IMR-90 (cell line): ENCODE data around the gene CDC6. TPM values are rescaled to one million over a fixed set of nuclear protein-coding genes. Genes with fewer than 3 reads are reported as not detected.

Source experiments
- ATAC-seq: fragments of 200-7000 bp; cut with Tn5 transposase; 2 replicates; pipeline ENCODE4 v1.9.1; 2020; ENCODE audit warnings: low read depth, mild to moderate bottlenecking, moderate library complexity
- BruUV-seq: library from RNA; stranded (reverse); fragments of 400-500 nt; replicated peaks from 2 replicates; lab custom pipeline; 2021; lab: Mats Ljungman, UMichigan
- CTCF ChIA-PET: fragments of 300-600 bp; formaldehyde crosslinking; extraction: SDS; loops from one replicate; lab custom pipeline; 2021; ENCODE audit warnings: antibody characterized with exemption; lab: Yijun Ruan, JAX
- POLR2A ChIA-PET: fragments of 300-600 bp; sonication (Branson Sonifier 250); formaldehyde crosslinking; loops from one replicate; lab custom pipeline; 2022; ENCODE audit warnings: antibody characterized with exemption; ENCODE audit not compliant: unreplicated experiment; lab: Charles Lee
- DNase-seq: peaks from one replicate; pipeline ENCODE4 v3.0.0; 2013
- H2AFZ ChIP-seq: replicated peaks from 2 replicates; pipeline ENCODE3; 2013; ENCODE audit warnings: low read length, mild to moderate bottlenecking; ENCODE audit not compliant: poor library complexity
- H2AK5ac ChIP-seq: 2 replicates; pipeline ENCODE4 v1.6.1; 2013; ENCODE audit warnings: low read depth, low read length, inconsistent platforms
- H2AK9ac ChIP-seq: replicated peaks from 2 replicates; pipeline ENCODE3; 2013; ENCODE audit warnings: mild to moderate bottlenecking, low read depth, low read length, moderate library complexity; ENCODE audit not compliant: poor library complexity
- H2BK120ac ChIP-seq: 2 replicates; pipeline ENCODE4 v1.6.1; 2013; ENCODE audit warnings: low read depth, low read length, inconsistent platforms
- H2BK15ac ChIP-seq: 3 replicates; pipeline ENCODE4 v1.6.1; 2013; ENCODE audit warnings: low read depth, low read length, inconsistent platforms
- H2BK20ac ChIP-seq: 2 replicates; pipeline ENCODE4 v1.6.1; 2013; ENCODE audit warnings: low read depth, mild to moderate bottlenecking, inconsistent platforms, low read length, moderate library complexity
- H2BK5ac ChIP-seq: 2 replicates; pipeline ENCODE4 v1.6.1; 2013; ENCODE audit warnings: mild to moderate bottlenecking, low read depth, low read length, inconsistent platforms; ENCODE audit not compliant: poor library complexity, severe bottlenecking
- H3K14ac ChIP-seq: replicated peaks from 2 replicates; pipeline ENCODE4 v1.6.1; 2013; ENCODE audit warnings: low read depth, low read length, inconsistent platforms
- H3K18ac ChIP-seq: 2 replicates; pipeline ENCODE4 v1.6.1; 2013; ENCODE audit warnings: low read depth, low read length, control low read depth
- H3K23ac ChIP-seq: 2 replicates; pipeline ENCODE4 v1.6.1; 2013; ENCODE audit warnings: low read depth, low read length, inconsistent platforms
- H3K27ac ChIP-seq: 2 replicates; pipeline ENCODE4 v1.5.1; 2013; ENCODE audit warnings: mild to moderate bottlenecking, control low read depth, low read length; ENCODE audit not compliant: insufficient read depth
- H3K27me3 ChIP-seq: 2 replicates; pipeline ENCODE4 v1.6.1; 2013; ENCODE audit warnings: low read length; ENCODE audit not compliant: control insufficient read depth, insufficient read depth
- H3K36me3 ChIP-seq: 2 replicates; pipeline ENCODE4 v1.6.1; 2013; ENCODE audit warnings: low read length, mixed read lengths; ENCODE audit not compliant: control insufficient read depth, insufficient read depth
- H3K4ac ChIP-seq: 2 replicates; pipeline ENCODE4 v1.6.1; 2013; ENCODE audit warnings: low read depth, low read length, inconsistent platforms
- H3K4me1 ChIP-seq: 2 replicates; pipeline ENCODE4 v1.6.1; 2013; ENCODE audit warnings: low read length, mixed read lengths; ENCODE audit not compliant: control insufficient read depth, insufficient read depth
- H3K4me2 ChIP-seq: 2 replicates; pipeline ENCODE4 v1.6.1; 2013; ENCODE audit warnings: low read depth, mild to moderate bottlenecking, control low read depth, low read length, moderate library complexity
- H3K4me3 ChIP-seq: 2 replicates; pipeline ENCODE4 v1.5.1; 2013; ENCODE audit warnings: low read depth, mild to moderate bottlenecking, control low read depth, low read length, moderate library complexity; ENCODE audit not compliant: insufficient read depth
- H3K56ac ChIP-seq: 2 replicates; pipeline ENCODE4 v1.6.1; 2013; ENCODE audit warnings: low read length, inconsistent platforms; ENCODE audit not compliant: insufficient read depth; ENCODE audit errors: extremely low read depth
- H3K79me1 ChIP-seq, 2 experiments: 2 replicates each; pipeline ENCODE4 v1.6.1; 2013; ENCODE audit warnings: low read length in 2 of 2, inconsistent platforms in 1 of 2, low read depth in 1 of 2
- H3K9ac ChIP-seq: 2 replicates; pipeline ENCODE4 v1.6.1; 2013; ENCODE audit warnings: low read depth, low read length, control low read depth
- H3K9me1 ChIP-seq: 2 replicates; pipeline ENCODE4 v1.6.1; 2013; ENCODE audit warnings: low read length, inconsistent platforms; ENCODE audit not compliant: insufficient read depth
- H3K9me3 ChIP-seq: 2 replicates; pipeline ENCODE4 v1.6.1; 2013; ENCODE audit warnings: low read length; ENCODE audit not compliant: control insufficient read depth, insufficient read depth
- H4K20me1 ChIP-seq: 2 replicates; pipeline ENCODE4 v1.6.1; 2013; ENCODE audit warnings: low read length, inconsistent platforms; ENCODE audit not compliant: insufficient read depth
- H4K5ac ChIP-seq: 2 replicates; pipeline ENCODE4 v1.6.1; 2013; ENCODE audit warnings: mild to moderate bottlenecking, low read depth, low read length, control low read depth
- H4K8ac ChIP-seq, 2 experiments: 2 replicates each; pipeline ENCODE4 v1.6.1; 2013; ENCODE audit warnings: low read depth in 2 of 2, low read length in 2 of 2, control low read depth in 1 of 2, inconsistent platforms in 1 of 2
- H4K91ac ChIP-seq: 2 replicates; pipeline ENCODE4 v1.6.1; 2013; ENCODE audit warnings: low read depth, low read length, inconsistent platforms; ENCODE audit not compliant: insufficient read depth
- CHD1 ChIP-seq: IDR thresholded peaks from 2 replicates; pipeline ENCODE4 v1.6.1; 2012; ENCODE audit warnings: low read depth, low read length, improper control_type of control experiment
- CTCF ChIP-seq: conservative IDR thresholded peaks from 2 replicates; pipeline ENCODE4 v1.5.1; 2012; ENCODE audit warnings: mild to moderate bottlenecking, low read depth, low read length, improper control_type of control experiment
- MXI1 ChIP-seq: IDR thresholded peaks from 2 replicates; pipeline ENCODE4 v1.6.1; 2012; ENCODE audit warnings: low read depth, mild to moderate bottlenecking, low read length, moderate library complexity, borderline replicate concordance
- POLR2A ChIP-seq: IDR thresholded peaks from 2 replicates; pipeline ENCODE4 v1.6.1; 2012; ENCODE audit warnings: mild to moderate bottlenecking, low read depth, low read length
- RAD21 ChIP-seq: IDR thresholded peaks from 2 replicates; pipeline ENCODE4 v1.6.1; 2012; ENCODE audit warnings: low read length, improper control_type of control experiment
- RFX5 ChIP-seq: IDR thresholded peaks from 2 replicates; pipeline ENCODE4 v1.8.0; 2012; ENCODE audit warnings: low read depth, mild to moderate bottlenecking, low read length, moderate library complexity
- SMC3 ChIP-seq: fragments of 150-350 bp; IDR thresholded peaks from 2 replicates; pipeline ENCODE4 v1.6.1; 2016; ENCODE audit warnings: low read depth, mild to moderate bottlenecking, antibody characterized with exemption, low read length, moderate library complexity
- WGBS, 2 experiments: methylation state at CpG; one replicate each; pipeline versions ENCODE4 v1.1.5 to v1.1.7; 2013; ENCODE audit warnings: missing lambda C conversion rate in 2 of 2; ENCODE audit not compliant: insufficient read length in 1 of 2; ENCODE audit errors: extremely low coverage in 2 of 2; 5-methylcytosine and 5-hydroxymethylcytosine counted together
- dilution Hi-C: fragments of 300-500 bp; cut with HindIII; formaldehyde crosslinking; loops from one replicate; pipeline ENCODE4 v1.14.3; 2018; ENCODE audit warnings: low sequenced_read_pairs; ENCODE audit not compliant: unreplicated experiment
- in situ Hi-C: fragments of 300-500 bp; cut with MboI; formaldehyde crosslinking; loops from 3 replicates; pipeline ENCODE4 v1.14.3; 2019; ENCODE audit warnings: low sequenced_read_pairs, inconsistent platforms, mixed read lengths
- intact Hi-C: fragments of 100-400 bp; cut with micrococcal nuclease; formaldehyde crosslinking; loops from 2 replicates; pipeline ENCODE4 v1.10.0; 2022
- polyA plus RNA-seq, 3 experiments: library from polyadenylated mRNA; depleted of rRNA; stranded (reverse); fragments of >200 nt; gene quantifications; 2 replicates each; pipeline ENCODE4 v1.2.3, GENCODE V29; 2012; ENCODE audit warnings: low replicate concordance in 1 of 3
- total RNA-seq: library from RNA; depleted of rRNA; stranded (reverse); fragments of >200 nt; gene quantifications from 2 replicates; pipeline ENCODE4 v1.2.3, GENCODE V29; 2012

Gene CDC6
- total and polyA plus RNA-seq, 2 of the 4 experiments (the other 2 are of a cell fraction) = 15.3 to 25.6 TPM

DNA sequence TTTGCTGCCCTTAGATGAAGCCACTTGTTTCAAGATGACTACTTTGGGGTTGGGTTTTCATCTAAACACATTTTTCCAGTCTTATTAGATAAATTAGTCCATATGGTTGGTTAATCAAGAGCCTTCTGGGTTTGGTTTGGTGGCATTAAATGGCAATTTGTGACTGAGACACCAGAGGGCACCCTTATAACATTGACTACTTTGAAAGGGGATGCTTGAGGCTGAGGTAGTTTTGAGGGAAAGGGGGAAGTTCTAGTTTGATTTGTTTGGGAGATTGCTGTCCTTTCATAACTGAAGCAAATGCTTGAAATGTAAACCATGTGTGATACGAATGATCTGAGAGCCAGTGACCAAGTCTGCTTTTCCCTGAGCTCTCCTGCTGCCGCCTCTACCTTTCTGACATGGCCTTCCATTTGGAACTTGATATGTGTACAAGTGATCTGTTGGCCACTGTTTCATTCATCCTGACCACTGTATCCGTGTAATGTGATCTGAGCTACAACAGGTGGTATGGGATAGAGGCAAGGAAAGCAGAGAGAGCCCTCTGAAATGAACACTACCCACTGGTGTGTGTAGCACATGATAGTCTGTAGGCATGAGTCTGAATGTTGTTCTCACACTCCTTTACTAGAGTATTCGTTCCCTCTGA lies 15.5 kb downstream of the CDC6 start:
- no peak overlapping the region for H3K4me3 ChIP-seq
- no peak overlapping the region; the same call in 1 of the 2 replicates for H4K5ac ChIP-seq
- POLR2A ChIA-PET = interaction anchor here (1.0 kb wide), 1 partner anchor 141 kb away, joined by 4 read pairs; no protein-coding TSS in a partner anchor

More for the DNA sequence above, 15.5 kb downstream of the CDC6 start:
- dilution Hi-C loops (no loop called here), intact Hi-C loops (loop anchor here (1.0 to 5.0 kb wide), 4 partner anchors 40 to 229 kb away; no protein-coding TSS in a partner anchor), in situ Hi-C loops (loop anchor here (5.0 kb wide), 2 partner anchors 49 to 234 kb away; no protein-coding TSS in a partner anchor)
- Histone ChIP-seq H2AFZ (no peak overlapping the region), H3K4me2 (peak overlapping the region; percentile 45), H3K79me1 (peaks cover 2 to 24% of the 10 kb centered on the region in 2 experiments; a peak in 2 of 4 replicates), H2AK9ac (no peak overlapping the region), H3K18ac (peak overlapping the region; percentile 19; the same call in 1 of the 2 replicates), H3K56ac (no peak overlapping the region), H2BK5ac (peak overlapping the region; percentile 42), H3K4me1 (peaks cover 34% of the 10 kb centered on the region), H3K36me3 (no peaks in the 10 kb centered on the region; the same call in 1 of the 2 replicates), H3K14ac (peak overlapping the region; percentile 17; the same call in 1 of the 2 replicates), H3K23ac (peak overlapping the region; percentile 19; the same call in 1 of the 2 replicates), H2BK20ac (no peak overlapping the region), H3K27ac (no peak overlapping the region), H3K27me3 (no peaks in the 10 kb centered on the region), H2BK15ac (peak overlapping the region; percentile 17; the same call in 1 of the 3 replicates), H3K9me1 (peaks cover 15% of the 10 kb centered on the region), H2AK5ac (peak overlapping the region; percentile 73; the same call in 1 of the 2 replicates), H3K9me3 (no peaks in the 10 kb centered on the region), H3K4ac (peak overlapping the region; percentile 5; the same call in 1 of the 2 replicates), H3K9ac (no peak overlapping the region), H2BK120ac (peak overlapping the region; percentile 47), H4K20me1 (peaks cover 15% of the 10 kb centered on the region; the same call in 1 of the 2 replicates), H4K91ac (0 out of 2 replicates have a peak overlapping the region, but pooled peaks have one; percentile 12), H4K8ac (peak overlapping the region in 1 of 2 experiments; percentile 50; a peak in 1 of 4 replicates)
- WGBS, 2 experiments = no CpG with 5 or more reads among the region's 4 CpGs
- no TSS peak for BruUV-seq
- ATAC-seq (peak; percentile 58), DNase-seq (peak; percentile 82)
- TF ChIP-seq MXI1 (0 out of 2 replicates have a peak, but pooled peaks have one; percentile 44), SMC3 (peak; percentile 94), POLR2A (peak; percentile 48; the same call in 1 of the 2 replicates), RFX5 (no peak), CHD1 (no peak), RAD21 (peak; percentile 93), CTCF (peak; percentile 83)
- CTCF ChIA-PET = interaction anchor here (0.7 to 3.0 kb wide), 9 partner anchors 9 to 59 kb away, joined by 3 to 11 read pairs (median 4); no protein-coding TSS in a partner anchor
